Lower lobe of right lung (tissue), 2 donors: ENCODE results near the gene ARL6IP5. TPM values are rescaled to one million over a fixed set of nuclear protein-coding genes. Genes with fewer than 3 reads are reported as not detected.

ENCODE experiments used
- ATAC-seq, 2 donors: fragments of 200-7000 bp; cut with Tn5 transposase; one replicate each; pipeline ENCODE4 v1.9.1; 2020 to 2022; ENCODE audit warnings: mild to moderate bottlenecking in 2 of 2, moderate library complexity in 2 of 2
- DNase-seq: peaks from one replicate; pipeline ENCODE4 v3.0.0-alpha.2; 2020
- H3K27ac ChIP-seq: fragments of 200-600 bp; one replicate; pipeline ENCODE4 v1.8.0; 2022
- H3K27me3 ChIP-seq: fragments of 200-600 bp; one replicate; pipeline ENCODE4 v1.8.0; 2022; ENCODE audit warnings: low read depth
- H3K36me3 ChIP-seq: fragments of 200-600 bp; one replicate; pipeline ENCODE4 v1.8.0; 2022; ENCODE audit warnings: mild to moderate bottlenecking
- H3K4me1 ChIP-seq: fragments of 200-600 bp; one replicate; pipeline ENCODE4 v1.8.0; 2022
- H3K4me3 ChIP-seq: fragments of 200-600 bp; one replicate; pipeline ENCODE4 v1.8.0; 2022; ENCODE audit warnings: mild to moderate bottlenecking
- H3K9me3 ChIP-seq: fragments of 200-600 bp; one replicate; pipeline ENCODE4 v1.8.0; 2022
- intact Hi-C: fragments of 100-400 bp; cut with DNase I; formaldehyde crosslinking; loops from one replicate; pipeline ENCODE4 v1.11.0; 2022
- microRNA-seq: library from miRNA; unstranded; fragments of <30 nt; microRNA quantifications from one replicate; pipeline ENCODE4 v1.2.0, GENCODE V29; 2020; ENCODE audit warnings: borderline number of aligned reads
- total RNA-seq: library from RNA; stranded (reverse); fragmentation: NEBNext Ultra II Directional; extraction: Animal tissue kit (Norgen Biotek cat#: 25700); gene quantifications from one replicate; pipeline ENCODE4 v1.2.1, GENCODE V29; 2021
- TF ChIP-seq, protein P1 (sequence below): fragments of 200-600 bp; IDR thresholded peaks from one replicate; pipeline ENCODE4 v1.8.0; 2022; ENCODE audit warnings: antibody characterized with exemption, mild to moderate bottlenecking
- donor health status: DM: no; HTN: yes; CAD: no; lungs with severe emphysema.

The ARL6IP5 gene
- total RNA-seq, 1 donor from 2014 or later = 138 TPM

DNA sequence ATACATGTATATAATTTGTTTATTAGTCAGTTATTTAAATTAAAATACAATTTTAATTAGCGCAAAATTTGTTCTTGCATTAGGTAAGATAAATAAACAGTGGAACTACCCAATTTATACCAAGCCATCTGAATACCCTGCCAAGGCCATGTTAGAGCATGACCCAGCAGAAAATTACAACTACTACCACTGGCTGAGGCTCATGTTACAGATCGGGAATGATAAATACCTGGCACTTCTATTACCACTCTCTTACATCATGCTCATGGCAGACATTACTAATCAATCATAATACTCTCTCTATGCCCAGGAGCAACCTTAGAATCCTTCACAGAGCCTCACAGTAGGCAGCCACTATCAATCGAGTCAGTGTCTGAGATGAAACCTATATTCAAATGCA is 58.9 kb downstream of the ARL6IP5 start:
- no peaks in the 10 kb centered on the region for H3K4me1 ChIP-seq
- ATAC-seq = no peak

DNA sequence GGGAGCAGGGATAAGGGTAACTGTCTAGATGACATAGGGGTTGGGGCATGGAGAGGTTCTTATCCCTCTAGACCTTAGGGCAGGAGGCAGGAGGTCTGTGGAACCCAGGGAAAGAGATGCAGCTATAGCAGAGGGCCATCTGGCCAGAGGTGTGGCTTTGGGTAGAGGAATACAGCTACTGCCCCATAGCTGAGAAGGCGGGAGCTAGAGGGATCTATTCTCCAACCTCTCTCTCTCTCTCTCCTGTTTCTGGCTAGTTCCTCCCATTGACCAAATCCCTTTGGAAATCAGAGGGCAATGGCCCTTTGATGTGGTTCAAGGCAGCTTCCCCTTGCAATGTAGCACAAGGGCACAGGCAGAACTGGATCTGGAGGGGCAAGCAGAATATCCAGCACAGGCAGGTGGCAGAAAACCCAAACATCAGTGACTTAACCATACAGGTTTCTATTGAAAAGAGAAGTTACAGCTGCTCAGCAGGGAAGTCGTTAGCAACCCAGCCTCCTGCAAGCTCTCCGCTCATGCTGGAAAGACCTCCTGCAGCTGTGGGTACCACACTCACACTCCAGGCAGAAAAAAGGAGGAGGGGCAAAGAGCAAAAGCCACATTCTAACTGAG is 60.0 kb downstream of the ARL6IP5 start:
- Histone ChIP-seq H3K4me1 (no peaks in the 10 kb centered on the region), H3K27ac (no peak overlapping the region), H3K9me3 (no peaks in the 10 kb centered on the region), H3K27me3 (no peaks in the 10 kb centered on the region), H3K4me3 (no peak overlapping the region), H3K36me3 (no peaks in the 10 kb centered on the region)
- DNase-seq (no peak), ATAC-seq (no peak)
- TF ChIP-seq, protein P1, sequence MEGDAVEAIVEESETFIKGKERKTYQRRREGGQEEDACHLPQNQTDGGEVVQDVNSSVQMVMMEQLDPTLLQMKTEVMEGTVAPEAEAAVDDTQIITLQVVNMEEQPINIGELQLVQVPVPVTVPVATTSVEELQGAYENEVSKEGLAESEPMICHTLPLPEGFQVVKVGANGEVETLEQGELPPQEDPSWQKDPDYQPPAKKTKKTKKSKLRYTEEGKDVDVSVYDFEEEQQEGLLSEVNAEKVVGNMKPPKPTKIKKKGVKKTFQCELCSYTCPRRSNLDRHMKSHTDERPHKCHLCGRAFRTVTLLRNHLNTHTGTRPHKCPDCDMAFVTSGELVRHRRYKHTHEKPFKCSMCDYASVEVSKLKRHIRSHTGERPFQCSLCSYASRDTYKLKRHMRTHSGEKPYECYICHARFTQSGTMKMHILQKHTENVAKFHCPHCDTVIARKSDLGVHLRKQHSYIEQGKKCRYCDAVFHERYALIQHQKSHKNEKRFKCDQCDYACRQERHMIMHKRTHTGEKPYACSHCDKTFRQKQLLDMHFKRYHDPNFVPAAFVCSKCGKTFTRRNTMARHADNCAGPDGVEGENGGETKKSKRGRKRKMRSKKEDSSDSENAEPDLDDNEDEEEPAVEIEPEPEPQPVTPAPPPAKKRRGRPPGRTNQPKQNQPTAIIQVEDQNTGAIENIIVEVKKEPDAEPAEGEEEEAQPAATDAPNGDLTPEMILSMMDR = no peak
- intact Hi-C loops = no loop called here

More for the DNA sequence above, 58.9 kb downstream of the ARL6IP5 start:
- DNase-seq = no peak
- no peak overlapping the region for H3K27ac ChIP-seq
- intact Hi-C loops = no loop called here
- no peaks in the 10 kb centered on the region for H3K9me3 ChIP-seq
- TF ChIP-seq, protein P1 = no peak
- H3K4me3 ChIP-seq = no peak overlapping the region
- no peaks in the 10 kb centered on the region for H3K27me3 ChIP-seq
- no peaks in the 10 kb centered on the region for H3K36me3 ChIP-seq

DNA sequence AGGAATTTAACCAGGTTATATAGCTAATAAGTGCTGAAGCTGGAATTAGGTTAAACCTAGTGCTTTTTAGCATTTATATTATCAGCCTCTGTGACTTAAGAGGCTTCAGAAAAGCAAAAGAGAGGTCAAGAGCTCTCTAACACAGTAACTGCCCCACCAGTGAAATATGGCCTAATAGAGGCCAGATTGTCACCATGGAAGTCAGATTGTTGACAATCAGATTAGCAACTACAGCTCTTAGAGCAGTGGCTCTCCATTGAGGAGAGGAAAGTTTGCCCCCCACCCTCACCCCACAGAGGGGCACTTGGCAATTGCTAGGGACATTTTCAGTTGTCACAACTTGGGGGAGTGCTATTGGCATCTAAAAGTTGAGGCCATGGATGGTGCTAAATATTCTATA is 61.0 kb downstream of the ARL6IP5 start:
- DNase-seq (no peak), ATAC-seq (no peak)
- Histone ChIP-seq H3K4me1 (no peaks in the 10 kb centered on the region), H3K27ac (no peak overlapping the region), H3K9me3 (no peaks in the 10 kb centered on the region), H3K27me3 (no peaks in the 10 kb centered on the region), H3K36me3 (no peaks in the 10 kb centered on the region), H3K4me3 (no peak overlapping the region)
- TF ChIP-seq, protein P1 = no peak
- intact Hi-C loops = no loop called here

DNA sequence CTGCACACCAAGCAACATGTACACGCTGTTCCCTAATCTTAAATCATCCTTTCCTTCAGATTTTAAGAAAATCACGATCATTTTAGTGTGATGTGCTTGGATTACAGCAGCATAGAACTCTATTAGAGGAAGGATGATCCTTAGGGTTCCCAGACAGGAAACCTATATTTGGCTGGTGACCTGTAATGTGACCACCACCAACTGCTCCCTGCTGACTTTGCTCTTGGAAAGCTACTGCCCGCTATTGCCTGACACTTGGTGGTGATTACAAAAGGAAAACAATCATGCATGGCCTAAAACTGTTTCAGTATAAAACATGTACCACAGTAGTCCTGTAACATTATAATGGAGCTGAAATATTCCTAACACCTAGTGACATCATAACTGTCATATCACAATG is 64.8 kb downstream of the ARL6IP5 start:
- TF ChIP-seq, protein P1 = no peak
- no peaks in the 10 kb centered on the region for H3K36me3 ChIP-seq
- no peaks in the 10 kb centered on the region for H3K4me1 ChIP-seq
- H3K9me3 ChIP-seq = no peaks in the 10 kb centered on the region
- DNase-seq = no peak
- H3K4me3 ChIP-seq = no peak overlapping the region
- H3K27ac ChIP-seq = no peak overlapping the region
- intact Hi-C loops = no loop called here
- H3K27me3 ChIP-seq = no peaks in the 10 kb centered on the region
- ATAC-seq = no peak

Small RNA genes within 50 kb of the gene (microRNA-seq; reads per million reads assigned to microRNA genes)
- not detected for gene MIR3136

Other genes with a start within 250 kb of the ARL6IP5 start
- not detected for gene TAFA4, start 152.4 kb upstream of the ARL6IP5 start, total RNA-seq
- gene EOGT, start 71.3 kb upstream of the ARL6IP5 start, total RNA-seq = 35.7 TPM
- 40.0 TPM for gene TMF1, start 32.6 kb upstream of the ARL6IP5 start, total RNA-seq
- gene UBA3, start 4.6 kb upstream of the ARL6IP5 start, total RNA-seq = 48.3 TPM
- 0.12 TPM for gene LMOD3, start 37.7 kb downstream of the ARL6IP5 start, total RNA-seq